ENCODE results near the gene MTMR11. TPM values are rescaled to one million over a fixed set of nuclear protein-coding genes. Genes with fewer than 3 reads are reported as not detected.
A peak's percentile ranks its signal among the peaks of the same experiment; 100 is the strongest.

The MTMR11 gene
- total and polyA plus RNA-seq, 2 of the 8 experiments (the other 6 are each of a cell fraction or from before 2014, with no cell fraction given) = 3.7 to 4.8 TPM

DNA sequence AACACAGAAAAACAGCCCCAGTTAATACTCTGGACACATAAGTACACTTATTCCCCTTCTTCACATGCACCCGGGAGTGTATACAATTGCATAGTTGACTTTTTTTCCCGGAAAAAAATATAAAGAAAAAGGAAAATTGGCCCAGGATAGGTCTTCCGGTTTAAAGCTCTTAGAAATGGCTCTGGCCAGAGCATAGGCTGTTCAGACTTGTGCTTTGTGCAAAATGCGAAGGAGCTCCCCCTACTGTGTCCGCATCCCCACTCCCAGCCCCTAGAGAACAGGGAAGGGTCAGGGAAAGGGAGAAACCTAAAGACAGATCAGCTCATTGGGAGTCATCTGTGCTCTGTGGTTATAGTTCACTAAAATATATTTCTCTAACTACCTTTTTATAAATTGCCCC, 5.5 kb upstream of the MTMR11 start:
- Histone ChIP-seq H2BK20ac (ENCODE audit: low read length) (no peak overlapping the region), H3K4me3 (ENCODE audit: extremely low read depth in 1 of 4, insufficient read depth in 2 of 4, low read depth in 3 of 4, low read length in 4 of 4) (no peak overlapping the region), H3K79me2 (ENCODE audit: control insufficient read depth in 1 of 2, insufficient read depth in 2 of 2, low read length in 2 of 2) (no peaks in the 10 kb centered on the region), H3K27ac (ENCODE audit: low read depth, low read length) (no peak overlapping the region), H2BK5ac (ENCODE audit: low read depth, low read length) (0 out of 2 replicates have a peak overlapping the region, but pooled peaks have one; percentile 63), H4K5ac (ENCODE audit: insufficient read length, low read depth, low read length) (no peak overlapping the region), H2BK120ac (replicated peaks; ENCODE audit: low read depth, low read length) (no peak overlapping the region), H3K36me3 (ENCODE audit: control insufficient read depth in 2 of 4, insufficient read depth in 4 of 4, low read length in 3 of 4) (peaks cover 0 to 26% (median 14%) of the 10 kb centered on the region in 4 experiments; a peak in 6 of 8 replicates), H4K91ac (replicated peaks; ENCODE audit: insufficient read length, low read length) (no peak overlapping the region), H2BK15ac (ENCODE audit: low read length) (no peak overlapping the region), H3K14ac (ENCODE audit: insufficient read length) (no peak overlapping the region), H2BK12ac (ENCODE audit: low read depth, low read length) (peak overlapping the region; percentile 55; the same call in 1 of the 2 replicates), H3K18ac (ENCODE audit: extremely low read depth, low read length) (no peak overlapping the region), H3K23me2 (ENCODE audit: low read depth, low read length) (peaks cover 1% of the 10 kb centered on the region; the same call in 1 of the 2 replicates), H3K27me3 (replicated peaks in 1 of 4; ENCODE audit: control insufficient read depth in 3 of 4, extremely low read depth in 1 of 4, insufficient read depth in 3 of 4, low read length in 3 of 4) (no peaks in the 10 kb centered on the region), H2AFZ (ENCODE audit: low read length) (no peak overlapping the region), H2AK5ac (ENCODE audit: low read depth, low read length) (0 out of 2 replicates have a peak overlapping the region, but pooled peaks have one; percentile 32), H3K23ac (ENCODE audit: insufficient read length) (no peak overlapping the region), H4K20me1 (replicated peaks in 1 of 2; ENCODE audit: control insufficient read depth in 1 of 2, insufficient read depth in 2 of 2, low read length in 2 of 2) (no peaks in the 10 kb centered on the region), H3K9ac (replicated peaks in 1 of 4; ENCODE audit: extremely low read depth in 1 of 4, low read depth in 3 of 4, low read length in 3 of 4) (no peak overlapping the region), H4K8ac (ENCODE audit: extremely low read depth, insufficient read depth, low read length) (no peak overlapping the region), H3K4me1 (replicated peaks in 1 of 4; ENCODE audit: control insufficient read depth in 3 of 4, insufficient read depth in 4 of 4, low read length in 3 of 4) (peaks cover 4 to 18% (median 11%) of the 10 kb centered on the region in 4 experiments), H3K56ac (replicated peaks; ENCODE audit: insufficient read length, low read depth, low read length) (no peak overlapping the region), H3K79me1 (ENCODE audit: low read depth, low read length) (no peaks in the 10 kb centered on the region; the same call in 1 of the 2 replicates), H3K9me3 (ENCODE audit: insufficient read depth in 2 of 2, low read depth in 1 of 2, low read length in 1 of 2) (no peaks in the 10 kb centered on the region), H3K4ac (replicated peaks; ENCODE audit: insufficient read length, low read depth, low read length) (peak overlapping the region; percentile 32), H3K4me2 (ENCODE audit: insufficient read depth in 1 of 2, low read depth in 2 of 2, low read length in 2 of 2) (no peak overlapping the region)
- TF ChIP-seq TEAD4 (IDR thresholded peaks at IDR 0.05; ENCODE audit: low read depth, low read length) = no peak
- peak in 1 of 2 experiments; percentile 29; a peak in 1 of 4 replicates for TF ChIP-seq HDAC2 (IDR thresholded peaks at IDR 0.05; ENCODE audit: borderline replicate concordance in 1 of 2, low read depth in 2 of 2, low read length in 2 of 2)
- TF ChIP-seq, protein P1, sequence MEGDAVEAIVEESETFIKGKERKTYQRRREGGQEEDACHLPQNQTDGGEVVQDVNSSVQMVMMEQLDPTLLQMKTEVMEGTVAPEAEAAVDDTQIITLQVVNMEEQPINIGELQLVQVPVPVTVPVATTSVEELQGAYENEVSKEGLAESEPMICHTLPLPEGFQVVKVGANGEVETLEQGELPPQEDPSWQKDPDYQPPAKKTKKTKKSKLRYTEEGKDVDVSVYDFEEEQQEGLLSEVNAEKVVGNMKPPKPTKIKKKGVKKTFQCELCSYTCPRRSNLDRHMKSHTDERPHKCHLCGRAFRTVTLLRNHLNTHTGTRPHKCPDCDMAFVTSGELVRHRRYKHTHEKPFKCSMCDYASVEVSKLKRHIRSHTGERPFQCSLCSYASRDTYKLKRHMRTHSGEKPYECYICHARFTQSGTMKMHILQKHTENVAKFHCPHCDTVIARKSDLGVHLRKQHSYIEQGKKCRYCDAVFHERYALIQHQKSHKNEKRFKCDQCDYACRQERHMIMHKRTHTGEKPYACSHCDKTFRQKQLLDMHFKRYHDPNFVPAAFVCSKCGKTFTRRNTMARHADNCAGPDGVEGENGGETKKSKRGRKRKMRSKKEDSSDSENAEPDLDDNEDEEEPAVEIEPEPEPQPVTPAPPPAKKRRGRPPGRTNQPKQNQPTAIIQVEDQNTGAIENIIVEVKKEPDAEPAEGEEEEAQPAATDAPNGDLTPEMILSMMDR (IDR thresholded peaks at IDR 0.05; ENCODE audit: control extremely low read depth in 1 of 3, insufficient read depth in 1 of 3, low read depth in 1 of 3, low read length in 3 of 3) = peak; percentile 42 to 56 (median 43)
- TF ChIP-seq RAD21 (IDR thresholded peaks at IDR 0.05 in 1 of 2, conservative IDR thresholded peaks at IDR 0.05 in 1 of 2; ENCODE audit: low read depth in 2 of 2, low read length in 2 of 2) = peak; percentile 32 to 53; a peak in 3 of 4 replicates
- ChIA-PET POLR2A (ENCODE audit: partially characterized antibody) (interaction anchor here (0.7 to 1.6 kb wide), 10 partner anchors 9 to 126 kb away, joined by 3 to 5 read pairs (median 3); partner anchors contain the start of genes SV2A and VPS45), CTCF (ENCODE audit: partially characterized antibody) (interaction anchor here (0.6 to 3.1 kb wide), 11 partner anchors 8 to 245 kb away, joined by 3 to 14 read pairs (median 4); a partner anchor contains a TSS)
- FAIRE-seq (no peak), DNase-seq (ENCODE audit: low read depth in 1 of 2, low spot score in 2 of 2) (no peak)
- WGBS, 2 experiments (ENCODE audit: extremely low coverage in 1 of 2, insufficient coverage in 1 of 2, insufficient read length in 1 of 2, insufficient replicate concordance in 2 of 2, low coverage in 1 of 2, low lambda C conversion rate in 2 of 2, missing lambda C conversion rate in 1 of 2) = 55% methylated on average over 5 of the region's 5 CpGs; no CpG with 5 or more reads in 1 of the 2 experiments

All from H1 (cell line).